SH-SY5Y (cell line): ENCODE measurements around the gene GIPC3.

Experiments used
- GATA2 ChIP-seq: IDR thresholded peaks from 2 replicates; pipeline ENCODE4 v1.6.1; 2011; ENCODE audit warnings: mild to moderate bottlenecking, low read depth, low read length
- GATA3 ChIP-seq: IDR thresholded peaks from 2 replicates; pipeline ENCODE4 v1.6.1; 2011; ENCODE audit warnings: low read depth, mild to moderate bottlenecking, low read length, moderate library complexity

- TF ChIP-seq GATA2 (no peak), GATA3 (no peak)
Measured at GRCh38 chr19:3575260-3575741, 10.0 kb upstream of the GIPC3 start.
